Mesothelial cell of epicardium (in vitro differentiated cells): ENCODE data around the gene MST1R. TPM values are rescaled to one million over a fixed set of nuclear protein-coding genes. Genes with fewer than 3 reads are reported as not detected.

Experiments used
- DNase-seq, 2 experiments: peaks; one replicate each; pipeline ENCODE4 v3.0.0; 2021; ENCODE audit warnings: low spot score in 2 of 2; ENCODE audit not compliant: unreplicated experiment in 2 of 2
- H3K27ac Mint-ChIP-seq: 2 replicates; pipeline ENCODE4 v1.8.0; 2021; ENCODE audit warnings: mixed read lengths
- H3K27me3 Mint-ChIP-seq: 2 replicates; pipeline ENCODE4 v1.8.0; 2021; ENCODE audit warnings: low read depth, mixed read lengths
- H3K36me3 Mint-ChIP-seq: 2 replicates; pipeline ENCODE4 v1.8.0; 2021; ENCODE audit warnings: mixed read lengths
- H3K4me1 Mint-ChIP-seq: 2 replicates; pipeline ENCODE4 v1.8.0; 2021; ENCODE audit warnings: mixed read lengths
- H3K4me3 Mint-ChIP-seq: 2 replicates; pipeline ENCODE4 v1.8.0; 2021; ENCODE audit warnings: mild to moderate bottlenecking, moderate library complexity, mixed read lengths
- H3K9me3 Mint-ChIP-seq: 2 replicates; pipeline ENCODE4 v1.8.0; 2021; ENCODE audit warnings: mixed read lengths
- CTCF ChIP-seq: fragments of 200-600 bp; sonication (generic); IDR thresholded peaks from one replicate; pipeline ENCODE4 v1.5.0; 2021; ENCODE audit warnings: antibody characterized with exemption; ENCODE audit not compliant: unreplicated experiment
- total RNA-seq: library from RNA; stranded (reverse); gene quantifications from 3 replicates; pipeline ENCODE4 v1.2.1, GENCODE V29; 2021

The MST1R gene
- total RNA-seq, 1 donor from 2014 or later = 7.0 TPM

- H3K27ac Mint-ChIP-seq = no peak overlapping the region
- H3K4me1 Mint-ChIP-seq = no peaks in the 10 kb centered on the region
- DNase-seq = no peak
- H3K36me3 Mint-ChIP-seq = no peaks in the 10 kb centered on the region
- no peak overlapping the region for H3K4me3 Mint-ChIP-seq
- H3K9me3 Mint-ChIP-seq = no peaks in the 10 kb centered on the region
- H3K27me3 Mint-ChIP-seq = no peaks in the 10 kb centered on the region
- no peak for TF ChIP-seq CTCF
These were observed 7.3 kb downstream of the MST1R start for GRCh38 chr3:49896345-49896744.

- no peaks in the 10 kb centered on the region for H3K27me3 Mint-ChIP-seq
- H3K36me3 Mint-ChIP-seq = no peaks in the 10 kb centered on the region
- no peak for TF ChIP-seq CTCF
- no peak overlapping the region for H3K4me3 Mint-ChIP-seq
- H3K9me3 Mint-ChIP-seq = no peaks in the 10 kb centered on the region
- no peak overlapping the region for H3K27ac Mint-ChIP-seq
- no peaks in the 10 kb centered on the region for H3K4me1 Mint-ChIP-seq
- DNase-seq = no peak
These were observed 7.9 kb downstream of the MST1R start for GRCh38 chr3:49895791-49896190.

- H3K4me1 Mint-ChIP-seq = no peaks in the 10 kb centered on the region
- H3K27me3 Mint-ChIP-seq = peaks cover 2% of the 10 kb centered on the region
- no peak overlapping the region for H3K4me3 Mint-ChIP-seq
- H3K27ac Mint-ChIP-seq = no peak overlapping the region
- no peak for TF ChIP-seq CTCF
- no peak for DNase-seq
- no peaks in the 10 kb centered on the region for H3K36me3 Mint-ChIP-seq
- no peaks in the 10 kb centered on the region for H3K9me3 Mint-ChIP-seq
These were observed 14.4 kb downstream of the MST1R start for GRCh38 chr3:49889296-49889695.

- H3K9me3 Mint-ChIP-seq = no peaks in the 10 kb centered on the region
- no peaks in the 10 kb centered on the region for H3K4me1 Mint-ChIP-seq
- TF ChIP-seq CTCF = no peak
- H3K4me3 Mint-ChIP-seq = no peak overlapping the region
- H3K27me3 Mint-ChIP-seq = peaks cover 9% of the 10 kb centered on the region
- no peak for DNase-seq
- no peak overlapping the region for H3K27ac Mint-ChIP-seq
- no peaks in the 10 kb centered on the region for H3K36me3 Mint-ChIP-seq
These were observed 16.8 kb downstream of the MST1R start for GRCh38 chr3:49886922-49887265.

GRCh38 chr3:49883998-49884397, 19.7 kb downstream of the MST1R start:
- Mint-ChIP-seq H3K4me3 (no peak overlapping the region), H3K9me3 (no peaks in the 10 kb centered on the region), H3K36me3 (no peaks in the 10 kb centered on the region), H3K27ac (no peak overlapping the region), H3K27me3 (peaks cover 9% of the 10 kb centered on the region), H3K4me1 (no peaks in the 10 kb centered on the region)
- no peak for DNase-seq
- no peak for TF ChIP-seq CTCF

- H3K4me3 Mint-ChIP-seq = no peak overlapping the region
These were observed 21.5 kb downstream of the MST1R start for GRCh38 chr3:49882166-49882565.

More at GRCh38 chr3:49882166-49882565, 21.5 kb downstream of the MST1R start:
- Mint-ChIP-seq H3K27me3 (peaks cover 11% of the 10 kb centered on the region), H3K27ac (no peak overlapping the region), H3K9me3 (no peaks in the 10 kb centered on the region), H3K36me3 (no peaks in the 10 kb centered on the region), H3K4me1 (no peaks in the 10 kb centered on the region)
- DNase-seq = no peak
- TF ChIP-seq CTCF = no peak
